Right atrium auricular region (tissue), 2 donors: Measurements from ENCODE around the gene NACA. TPM values are rescaled to one million over a fixed set of nuclear protein-coding genes. Genes with fewer than 3 reads are reported as not detected.
A peak's percentile ranks its signal among the peaks of the same experiment; 100 is the strongest.
"Not testable (repeated sequence)": the region's sequence is repeated elsewhere in the genome, so short reads cannot be mapped to it uniquely, and the experiment has no call there.

Experiments used
- DNase-seq: peaks from one replicate; pipeline ENCODE4 v3.0.0-alpha.2; 2019; ENCODE audit warnings: low spot score
- H3K27ac ChIP-seq, 2 donors: fragments of 200-600 bp; sonication (generic); 1 replicate in 1 of 2; 2 replicates in 1 of 2; pipeline ENCODE4 v1.5.1; 2016 to 2019
- H3K27me3 ChIP-seq, 2 donors: fragments of 200-600 bp; sonication (generic); one replicate each; pipeline versions ENCODE4 v1.5.1 to v1.6.0; 2017 to 2019
- H3K36me3 ChIP-seq: fragments of 200-600 bp; sonication (generic); one replicate; pipeline ENCODE4 v1.5.1; 2016
- H3K4me1 ChIP-seq, 2 donors: fragments of 200-600 bp; sonication (generic); one replicate each; pipeline versions ENCODE4 v1.5.1 to v1.6.0; 2017 to 2019
- H3K4me3 ChIP-seq, 2 donors: fragments of 200-600 bp; sonication (generic); 1 replicate in 1 of 2; 2 replicates in 1 of 2; pipeline ENCODE4 v1.5.1; 2017 to 2019; ENCODE audit warnings: mild to moderate bottlenecking in 1 of 2, moderate library complexity in 1 of 2
- H3K9me3 ChIP-seq, 2 donors: fragments of 200-600 bp; sonication (generic); one replicate each; pipeline ENCODE4 v1.5.1; 2019
- total RNA-seq, 2 donors: library from RNA; depleted of rRNA; stranded (reverse); fragments of >200 nt; gene quantifications; one replicate each; pipeline ENCODE4 v1.1.0, GENCODE V29; 2016
- TF ChIP-seq, protein P1 (sequence below), 2 donors: fragments of 200-600 bp; sonication (generic); IDR thresholded peaks; one replicate each; pipeline ENCODE4 v1.5.1; 2019; ENCODE audit warnings: antibody characterized with exemption in 2 of 2

The NACA gene
- total RNA-seq, 2 donors from 2014 or later = 529 to 636 TPM

DNA sequence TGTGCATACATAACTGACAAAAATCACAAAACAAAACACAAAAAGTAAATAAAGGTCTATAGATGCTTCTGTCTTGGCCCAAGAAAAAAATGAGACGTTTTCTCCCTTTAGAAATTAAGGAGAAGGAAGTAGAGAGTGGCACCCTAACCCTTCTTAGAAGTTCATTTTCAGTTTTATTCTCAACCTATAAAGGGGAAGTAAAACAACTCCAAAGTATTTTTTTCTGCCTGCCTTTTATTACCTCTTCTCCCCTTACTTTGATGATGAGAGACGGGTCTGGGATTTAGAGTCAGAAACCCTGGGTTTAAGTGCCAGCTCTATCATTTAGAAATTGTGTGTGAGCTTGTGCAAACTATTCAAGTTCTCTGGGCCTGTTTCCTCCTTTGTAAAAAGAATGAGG, 24.3 kb upstream of the NACA start:
- Histone ChIP-seq H3K9me3 (no peaks in the 10 kb centered on the region), H3K36me3 (peaks cover 7% of the 10 kb centered on the region), H3K27me3 (no peaks in the 10 kb centered on the region), H3K27ac (no peak overlapping the region), H3K4me1 (peaks cover 0 to 12% of the 10 kb centered on the region in 2 donors), H3K4me3 (no peak overlapping the region)
- no peak for DNase-seq
- TF ChIP-seq, protein P1, sequence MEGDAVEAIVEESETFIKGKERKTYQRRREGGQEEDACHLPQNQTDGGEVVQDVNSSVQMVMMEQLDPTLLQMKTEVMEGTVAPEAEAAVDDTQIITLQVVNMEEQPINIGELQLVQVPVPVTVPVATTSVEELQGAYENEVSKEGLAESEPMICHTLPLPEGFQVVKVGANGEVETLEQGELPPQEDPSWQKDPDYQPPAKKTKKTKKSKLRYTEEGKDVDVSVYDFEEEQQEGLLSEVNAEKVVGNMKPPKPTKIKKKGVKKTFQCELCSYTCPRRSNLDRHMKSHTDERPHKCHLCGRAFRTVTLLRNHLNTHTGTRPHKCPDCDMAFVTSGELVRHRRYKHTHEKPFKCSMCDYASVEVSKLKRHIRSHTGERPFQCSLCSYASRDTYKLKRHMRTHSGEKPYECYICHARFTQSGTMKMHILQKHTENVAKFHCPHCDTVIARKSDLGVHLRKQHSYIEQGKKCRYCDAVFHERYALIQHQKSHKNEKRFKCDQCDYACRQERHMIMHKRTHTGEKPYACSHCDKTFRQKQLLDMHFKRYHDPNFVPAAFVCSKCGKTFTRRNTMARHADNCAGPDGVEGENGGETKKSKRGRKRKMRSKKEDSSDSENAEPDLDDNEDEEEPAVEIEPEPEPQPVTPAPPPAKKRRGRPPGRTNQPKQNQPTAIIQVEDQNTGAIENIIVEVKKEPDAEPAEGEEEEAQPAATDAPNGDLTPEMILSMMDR (IDR thresholded peaks at IDR 0.05) = no peak

DNA sequence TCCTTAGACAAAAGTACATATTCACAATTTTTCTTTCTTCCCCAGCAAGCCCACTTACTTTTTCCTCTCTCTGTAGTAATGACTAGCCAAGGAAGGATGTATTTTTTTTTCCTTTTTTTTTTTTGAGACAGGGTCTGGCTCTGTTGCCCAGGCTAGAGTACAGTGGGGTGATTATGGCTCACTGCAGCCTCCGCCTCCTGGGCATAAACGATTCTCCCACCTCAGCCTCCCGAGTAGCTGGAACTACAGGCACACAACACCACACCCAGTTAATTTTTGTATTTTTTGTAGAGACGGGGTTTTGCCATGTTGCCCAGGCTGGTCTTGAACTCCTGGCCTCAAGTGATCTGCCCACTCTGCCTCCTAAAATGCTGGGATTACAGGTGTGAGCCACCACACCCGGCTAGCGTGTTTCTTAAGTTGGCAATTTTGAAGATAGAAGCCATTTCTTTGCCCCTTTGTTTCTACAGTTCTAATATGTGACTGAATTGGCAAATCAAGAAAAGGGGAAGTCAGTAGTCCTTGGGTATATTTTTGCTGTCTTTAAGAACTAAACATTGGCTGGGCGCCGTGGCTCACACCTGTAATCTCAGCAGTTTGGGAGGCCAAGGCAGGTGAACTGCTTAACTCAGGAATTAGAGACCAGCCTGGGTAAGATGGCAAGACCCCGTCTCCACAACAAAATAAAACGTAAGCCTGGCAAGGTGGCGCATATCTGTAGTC, 3.2 kb upstream of the NACA start:
- Histone ChIP-seq H3K27me3 (no peaks in the 10 kb centered on the region), H3K27ac (no peak overlapping the region), H3K4me3 (no peak overlapping the region), H3K36me3 (peaks cover 4% of the 10 kb centered on the region), H3K9me3 (no peaks in the 10 kb centered on the region), H3K4me1 (peaks cover 0 to 15% of the 10 kb centered on the region in 2 donors)
- DNase-seq = no peak
- TF ChIP-seq, protein P1 (IDR thresholded peaks at IDR 0.05) = no peak

DNA sequence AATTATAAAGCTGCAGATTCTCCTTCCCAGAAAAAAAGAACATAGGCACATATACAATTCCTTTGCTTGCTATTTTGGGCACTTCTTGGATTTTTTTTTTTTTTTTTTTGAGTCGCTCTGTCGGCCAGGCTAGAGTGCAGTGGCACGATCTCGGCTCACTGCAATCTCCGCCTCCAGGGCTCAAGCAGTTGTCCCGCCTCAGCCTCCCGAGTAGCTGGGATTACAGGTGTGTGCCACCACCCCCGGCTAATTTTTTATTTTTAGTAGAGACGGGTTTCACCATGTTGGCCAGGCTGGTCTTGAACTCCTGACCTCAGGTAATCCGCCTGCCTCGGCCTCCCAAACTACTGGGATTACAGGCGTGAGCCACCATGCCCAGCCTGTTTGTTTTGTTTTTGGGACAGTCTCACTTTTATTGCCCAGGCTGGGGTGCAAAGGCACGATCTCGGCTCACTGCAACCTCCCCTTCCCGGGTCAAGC, 1.1 kb upstream of the NACA start:
- Histone ChIP-seq H3K36me3 (peaks cover 11% of the 10 kb centered on the region), H3K4me1 (peaks cover 0 to 36% of the 10 kb centered on the region in 2 donors), H3K4me3 (peak overlapping the region in 1 of 2 donors; percentile 83), H3K27ac (peak overlapping the region; percentile 95 to 96)
- H3K9me3 ChIP-seq, H3K27me3 ChIP-seq, DNase-seq: not testable (repeated sequence)

DNA sequence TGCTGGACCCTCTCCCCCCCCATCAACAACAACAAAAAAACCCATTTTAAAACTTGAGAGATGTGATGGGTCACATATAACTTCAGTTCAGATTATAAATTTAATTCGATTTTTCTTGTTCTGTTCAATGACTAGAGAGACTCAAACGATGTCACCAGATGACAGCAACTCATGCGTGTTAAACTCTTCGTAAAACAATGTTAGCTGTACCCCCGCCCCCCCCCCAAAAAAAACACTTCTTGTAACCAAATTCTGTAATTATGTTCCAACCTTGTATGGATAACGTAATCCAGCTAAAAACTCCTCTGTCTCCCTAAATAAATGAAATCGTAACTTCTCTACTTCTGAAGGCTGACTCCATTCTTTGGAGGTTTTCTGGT, 614 bp upstream of the NACA start:
- no peak for DNase-seq
- peak overlapping the region; percentile 76 to 83 for H3K4me3 ChIP-seq
- TF ChIP-seq, protein P1 (IDR thresholded peaks at IDR 0.05) = no peak

DNA sequence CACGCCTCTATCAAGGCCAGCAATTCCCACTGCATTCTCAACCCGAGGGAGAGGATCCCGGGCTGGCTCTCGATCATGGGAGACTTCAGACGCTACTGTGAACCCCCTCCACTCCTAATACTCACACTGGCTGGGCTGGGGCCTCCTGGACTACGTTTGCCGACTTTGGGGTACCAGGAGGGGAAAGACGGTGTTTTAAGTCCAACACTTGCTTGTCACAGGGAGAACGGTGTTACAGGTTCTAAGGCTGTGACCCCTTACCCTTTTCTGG, 463 bp downstream of the NACA start:
- TF ChIP-seq, protein P1 (IDR thresholded peaks at IDR 0.05) = no peak
- Histone ChIP-seq H3K27me3 (no peaks in the 10 kb centered on the region), H3K4me3 (peak overlapping the region; percentile 76 to 83), H3K4me1 (peaks cover 0 to 52% of the 10 kb centered on the region in 2 donors), H3K36me3 (peaks cover 19% of the 10 kb centered on the region), H3K9me3 (no peaks in the 10 kb centered on the region), H3K27ac (peak overlapping the region; percentile 95 to 96)
- DNase-seq = no peak

More for the DNA sequence above, 614 bp upstream of the NACA start:
- Histone ChIP-seq H3K27me3 (no peaks in the 10 kb centered on the region), H3K27ac (peak overlapping the region; percentile 95 to 96), H3K36me3 (peaks cover 11% of the 10 kb centered on the region), H3K4me1 (peaks cover 0 to 41% of the 10 kb centered on the region in 2 donors), H3K9me3 (no peaks in the 10 kb centered on the region)

DNA sequence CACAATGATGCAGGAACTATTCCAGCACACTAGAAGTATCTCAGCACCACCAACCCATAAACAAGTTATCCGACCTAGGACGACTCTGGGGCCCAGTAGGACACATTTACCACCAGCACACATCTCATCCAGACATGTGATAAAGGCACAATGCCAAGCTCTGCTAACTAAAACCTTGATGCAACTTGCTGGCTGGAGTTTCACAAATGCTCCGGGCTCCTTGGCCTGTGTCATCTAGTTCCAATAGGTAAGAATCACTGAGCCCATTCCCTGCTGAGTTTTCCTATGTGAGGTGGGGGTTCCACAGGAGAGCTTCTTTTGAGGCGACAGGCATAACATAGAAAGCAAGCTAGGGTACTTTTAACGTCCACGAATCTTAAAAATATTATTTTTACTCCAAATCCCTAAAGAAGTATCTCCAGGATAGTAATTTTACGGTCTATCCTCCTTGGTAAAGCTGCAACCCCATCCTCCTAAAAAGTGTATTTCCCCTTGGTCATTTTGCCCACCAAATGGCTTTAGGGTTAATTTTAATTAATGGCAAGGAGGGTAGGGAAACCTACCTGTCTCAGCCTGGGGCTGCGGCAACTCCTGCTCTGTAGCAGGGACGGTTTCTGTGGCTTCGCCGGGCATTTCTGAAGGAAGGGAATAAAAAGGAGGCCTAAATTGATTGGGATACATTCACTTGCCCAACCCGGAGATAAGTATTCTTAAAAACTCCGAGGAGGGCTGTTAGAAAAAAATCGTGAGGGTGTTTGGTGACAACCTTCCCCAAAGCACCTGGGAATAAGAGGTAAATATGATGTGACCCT, 1.0 kb downstream of the NACA start:
- Histone ChIP-seq H3K4me1 (peaks cover 0 to 57% of the 10 kb centered on the region in 2 donors), H3K27ac (peak overlapping the region; percentile 95 to 96), H3K4me3 (peak overlapping the region; percentile 76 to 83), H3K36me3 (peaks cover 24% of the 10 kb centered on the region), H3K9me3 (no peaks in the 10 kb centered on the region), H3K27me3 (no peaks in the 10 kb centered on the region)
- DNase-seq = peak; percentile 80
- TF ChIP-seq, protein P1 (IDR thresholded peaks at IDR 0.05) = no peak
